Placental epithelial cell (primary cell): Measurements from ENCODE around the gene RASD1. TPM values are rescaled to one million over a fixed set of nuclear protein-coding genes. Genes with fewer than 3 reads are reported as not detected.

Source experiments
- small RNA-seq: library from RNA; depleted of rRNA; stranded (forward); fragments of <200 nt; gene quantifications from one replicate; pipeline ENCODE3, GENCODE V24; 2012
- total RNA-seq: library from RNA; depleted of rRNA; stranded (reverse); fragments of >200 nt; gene quantifications from 2 replicates; pipeline ENCODE4 v1.2.3, GENCODE V29; 2012

The RASD1 gene, protein sequence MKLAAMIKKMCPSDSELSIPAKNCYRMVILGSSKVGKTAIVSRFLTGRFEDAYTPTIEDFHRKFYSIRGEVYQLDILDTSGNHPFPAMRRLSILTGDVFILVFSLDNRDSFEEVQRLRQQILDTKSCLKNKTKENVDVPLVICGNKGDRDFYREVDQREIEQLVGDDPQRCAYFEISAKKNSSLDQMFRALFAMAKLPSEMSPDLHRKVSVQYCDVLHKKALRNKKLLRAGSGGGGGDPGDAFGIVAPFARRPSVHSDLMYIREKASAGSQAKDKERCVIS
- total RNA-seq = not detected in 2 replicates

GRCh38 chr17:17496189-17497064 is at the start of gene RASD1:
Gene RASD1, minus strand, starts transcription at chr17:17496395. Its CDS starts 214 bp downstream, at chr17:17496181.

DNA sequence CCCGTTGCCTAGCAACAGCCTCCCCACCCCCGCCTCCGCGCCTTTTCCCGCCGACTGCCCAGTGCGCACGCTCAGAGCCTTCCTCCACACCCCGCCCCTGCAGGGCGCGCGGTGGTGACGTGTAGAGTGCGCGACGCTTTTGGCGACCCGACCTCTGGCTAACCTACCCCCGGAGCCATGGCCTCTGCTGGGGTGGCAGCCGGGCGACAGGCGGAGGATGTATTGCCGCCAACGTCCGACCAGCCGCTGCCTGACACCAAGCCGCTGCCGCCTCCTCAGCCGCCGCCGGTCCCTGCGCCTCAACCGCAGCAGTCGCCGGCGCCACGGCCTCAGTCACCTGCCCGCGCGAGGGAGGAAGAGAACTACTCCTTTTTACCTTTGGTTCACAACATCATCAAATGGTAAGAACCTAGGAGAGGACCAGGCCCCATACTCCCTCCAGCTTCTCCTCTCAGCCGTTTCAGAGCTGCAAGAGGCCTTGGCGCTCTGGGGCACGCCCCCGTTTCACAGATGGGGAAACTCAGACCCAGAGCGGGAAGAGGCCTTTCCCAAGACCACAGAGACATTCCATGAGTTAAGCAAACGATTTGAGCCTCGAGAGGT is 19.2 kb downstream of the RASD1 start, which contains the start of gene MED9:
MED9 (plus strand) TSS at position 136 of the 603 bp plus-strand sequence; CDS start at position 178, 42 bp downstream.

Small RNA genes within 50 kb of the gene (small RNA-seq; reads per million reads assigned to genes)
- gene RF00019 = not detected

Other genes starting within 250 kb of the RASD1 start
- gene COPS3, start 215.1 kb downstream of the RASD1 start, total RNA-seq = 47.5 and 82.9 TPM in 2 replicates
- 1.3 and 2.4 TPM in 2 replicates for gene NT5M, start 193.0 kb downstream of the RASD1 start, total RNA-seq
- gene MED9, start 19.4 kb downstream of the RASD1 start, total RNA-seq = 12.2 and 13.0 TPM in 2 replicates
- gene PEMT, start 95.3 kb upstream of the RASD1 start, total RNA-seq = 11.0 and 41.5 TPM in 2 replicates
- 13.7 and 15.0 TPM in 2 replicates for gene RAI1, start 185.1 kb upstream of the RASD1 start, total RNA-seq